Sigmoid colon (tissue), 4 donors: Measurements from ENCODE around the gene OSER1.

ENCODE experiments used
- EP300 ChIP-seq, 4 donors: sonication (generic); formaldehyde crosslinking; IDR thresholded peaks; one replicate each; pipeline ENCODE4 v1.6.1; 2017; ENCODE audit warnings: antibody characterized with exemption in 4 of 4
- POLR2A ChIP-seq, 2 donors: fragments of 450-650 bp; IDR thresholded peaks; one replicate each; pipeline ENCODE4 v1.6.1; 2016; ENCODE audit warnings: antibody characterized with exemption in 2 of 2, mild to moderate bottlenecking in 2 of 2, moderate library complexity in 2 of 2
- TF ChIP-seq, protein P1 (sequence below), 4 experiments: fragments of 450-650 bp in 3 of 4; fragments of 200-600 bp in 1 of 4; IDR thresholded peaks; one replicate each; pipeline ENCODE4 v1.5.1; 2016 to 2019; ENCODE audit warnings: antibody characterized with exemption in 4 of 4, mild to moderate bottlenecking in 3 of 4, moderate library complexity in 2 of 4

DNA sequence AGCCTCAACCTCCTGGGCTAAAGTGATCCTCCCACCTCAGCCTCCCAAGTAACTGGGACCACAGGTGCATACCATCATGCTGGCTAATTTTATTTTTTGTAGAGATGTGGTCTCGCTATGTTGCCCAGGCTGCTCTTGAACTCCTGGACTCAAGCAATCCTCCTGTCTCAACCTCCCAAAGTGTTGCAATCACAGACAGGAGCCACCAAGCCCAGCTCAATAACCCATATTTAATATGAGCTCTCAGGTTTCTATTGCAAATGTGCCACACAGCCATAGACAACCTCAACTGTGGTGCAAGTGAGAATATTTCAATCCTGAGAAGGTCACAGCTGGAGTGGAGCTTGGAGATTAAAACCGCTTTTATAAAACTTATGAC is 38.0 kb downstream of the OSER1 start:
- TF ChIP-seq EP300 (IDR thresholded peaks at IDR 0.05): no peak
- TF ChIP-seq POLR2A (IDR thresholded peaks at IDR 0.05): no peak
- TF ChIP-seq, protein P1, sequence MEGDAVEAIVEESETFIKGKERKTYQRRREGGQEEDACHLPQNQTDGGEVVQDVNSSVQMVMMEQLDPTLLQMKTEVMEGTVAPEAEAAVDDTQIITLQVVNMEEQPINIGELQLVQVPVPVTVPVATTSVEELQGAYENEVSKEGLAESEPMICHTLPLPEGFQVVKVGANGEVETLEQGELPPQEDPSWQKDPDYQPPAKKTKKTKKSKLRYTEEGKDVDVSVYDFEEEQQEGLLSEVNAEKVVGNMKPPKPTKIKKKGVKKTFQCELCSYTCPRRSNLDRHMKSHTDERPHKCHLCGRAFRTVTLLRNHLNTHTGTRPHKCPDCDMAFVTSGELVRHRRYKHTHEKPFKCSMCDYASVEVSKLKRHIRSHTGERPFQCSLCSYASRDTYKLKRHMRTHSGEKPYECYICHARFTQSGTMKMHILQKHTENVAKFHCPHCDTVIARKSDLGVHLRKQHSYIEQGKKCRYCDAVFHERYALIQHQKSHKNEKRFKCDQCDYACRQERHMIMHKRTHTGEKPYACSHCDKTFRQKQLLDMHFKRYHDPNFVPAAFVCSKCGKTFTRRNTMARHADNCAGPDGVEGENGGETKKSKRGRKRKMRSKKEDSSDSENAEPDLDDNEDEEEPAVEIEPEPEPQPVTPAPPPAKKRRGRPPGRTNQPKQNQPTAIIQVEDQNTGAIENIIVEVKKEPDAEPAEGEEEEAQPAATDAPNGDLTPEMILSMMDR (IDR thresholded peaks at IDR 0.05): no peak
